Epithelial cell of proximal tubule (primary cell): ENCODE data around the gene PLXNA4. TPM values are rescaled to one million over a fixed set of nuclear protein-coding genes. Genes with fewer than 3 reads are reported as not detected.

Source experiments
- DNase-seq: peaks from one replicate; pipeline ENCODE4 v3.0.0-alpha.2; 2011; ENCODE audit warnings: low read depth
- H3K4me3 ChIP-seq: 2 replicates; pipeline ENCODE4 v1.5.1; 2011; ENCODE audit warnings: low read depth, mild to moderate bottlenecking, low read length
- total RNA-seq: library from RNA; depleted of rRNA; stranded (reverse); fragments of >200 nt; gene quantifications from 2 replicates; pipeline ENCODE4 v1.2.3, GENCODE V29; 2015
- TF ChIP-seq, protein P1 (sequence below): conservative IDR thresholded peaks from 2 replicates; pipeline ENCODE4 v1.5.1; 2012; ENCODE audit warnings: low read depth, mild to moderate bottlenecking, low read length

The PLXNA4 gene
- total RNA-seq, 1 donor from 2014 or later = not detected

DNA sequence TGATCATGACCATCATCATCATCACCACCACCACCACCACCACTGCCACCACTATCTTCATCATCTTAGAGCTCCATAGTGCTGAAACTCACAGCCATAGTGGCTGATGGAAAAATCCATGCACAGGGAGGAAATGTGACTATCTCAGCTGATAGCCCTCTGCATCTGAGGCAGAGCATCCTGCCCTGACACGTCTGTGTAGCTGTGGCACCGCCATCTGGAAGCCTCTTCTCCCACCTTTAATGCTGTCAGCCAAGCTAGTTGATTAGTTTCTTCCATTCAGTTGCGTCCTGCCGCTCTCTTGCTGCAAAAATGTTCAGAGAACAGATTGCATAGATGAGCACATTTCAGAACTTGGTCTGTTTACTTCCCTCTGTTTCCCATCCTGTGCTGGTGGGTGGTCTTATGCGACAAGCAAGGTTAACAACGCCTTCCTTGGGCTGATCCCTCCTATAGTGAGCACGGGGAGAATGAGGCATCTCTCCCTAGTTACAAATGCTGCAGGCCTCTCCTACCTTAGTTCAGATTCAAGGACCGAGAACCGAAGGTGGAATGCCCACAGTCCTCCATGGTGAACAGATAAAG lies 478.6 kb downstream of the PLXNA4 start:
- TF ChIP-seq, protein P1, sequence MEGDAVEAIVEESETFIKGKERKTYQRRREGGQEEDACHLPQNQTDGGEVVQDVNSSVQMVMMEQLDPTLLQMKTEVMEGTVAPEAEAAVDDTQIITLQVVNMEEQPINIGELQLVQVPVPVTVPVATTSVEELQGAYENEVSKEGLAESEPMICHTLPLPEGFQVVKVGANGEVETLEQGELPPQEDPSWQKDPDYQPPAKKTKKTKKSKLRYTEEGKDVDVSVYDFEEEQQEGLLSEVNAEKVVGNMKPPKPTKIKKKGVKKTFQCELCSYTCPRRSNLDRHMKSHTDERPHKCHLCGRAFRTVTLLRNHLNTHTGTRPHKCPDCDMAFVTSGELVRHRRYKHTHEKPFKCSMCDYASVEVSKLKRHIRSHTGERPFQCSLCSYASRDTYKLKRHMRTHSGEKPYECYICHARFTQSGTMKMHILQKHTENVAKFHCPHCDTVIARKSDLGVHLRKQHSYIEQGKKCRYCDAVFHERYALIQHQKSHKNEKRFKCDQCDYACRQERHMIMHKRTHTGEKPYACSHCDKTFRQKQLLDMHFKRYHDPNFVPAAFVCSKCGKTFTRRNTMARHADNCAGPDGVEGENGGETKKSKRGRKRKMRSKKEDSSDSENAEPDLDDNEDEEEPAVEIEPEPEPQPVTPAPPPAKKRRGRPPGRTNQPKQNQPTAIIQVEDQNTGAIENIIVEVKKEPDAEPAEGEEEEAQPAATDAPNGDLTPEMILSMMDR = no peak
- H3K4me3 ChIP-seq = no peak overlapping the region
- no peak for DNase-seq

DNA sequence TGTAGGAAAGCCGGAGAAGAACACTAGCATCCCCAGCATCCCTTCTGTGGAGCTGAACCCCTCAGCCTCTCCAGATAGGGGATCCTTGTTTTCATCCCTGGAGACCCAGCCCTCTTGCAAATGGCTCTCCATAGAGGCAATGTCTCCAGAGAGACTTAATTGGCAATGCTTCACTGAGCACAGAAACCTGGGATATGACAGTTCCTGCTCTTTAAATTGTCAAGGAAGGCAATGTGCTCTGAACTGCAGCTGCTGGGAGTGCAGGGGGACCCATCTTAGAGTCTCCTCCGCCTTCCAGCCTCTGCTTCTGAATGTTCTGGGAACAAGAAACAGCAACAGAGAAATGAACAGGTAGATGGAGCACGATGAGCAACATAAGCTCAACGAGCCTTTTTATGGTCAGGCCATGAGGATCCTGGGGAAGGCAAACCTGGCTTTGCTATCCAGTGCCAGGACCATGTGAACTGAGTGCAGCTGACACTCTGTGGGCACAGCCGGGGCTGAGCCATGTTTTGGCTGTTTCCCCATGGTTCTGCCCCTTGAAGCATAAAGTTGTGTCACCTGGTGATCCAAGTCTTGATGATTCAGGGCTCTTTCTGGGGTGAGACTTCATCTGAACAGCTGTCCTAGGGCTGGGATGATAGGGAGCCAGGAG lies 481.0 kb downstream of the PLXNA4 start:
- H3K4me3 ChIP-seq = no peak overlapping the region
- TF ChIP-seq, protein P1 = no peak
- no peak for DNase-seq

DNA sequence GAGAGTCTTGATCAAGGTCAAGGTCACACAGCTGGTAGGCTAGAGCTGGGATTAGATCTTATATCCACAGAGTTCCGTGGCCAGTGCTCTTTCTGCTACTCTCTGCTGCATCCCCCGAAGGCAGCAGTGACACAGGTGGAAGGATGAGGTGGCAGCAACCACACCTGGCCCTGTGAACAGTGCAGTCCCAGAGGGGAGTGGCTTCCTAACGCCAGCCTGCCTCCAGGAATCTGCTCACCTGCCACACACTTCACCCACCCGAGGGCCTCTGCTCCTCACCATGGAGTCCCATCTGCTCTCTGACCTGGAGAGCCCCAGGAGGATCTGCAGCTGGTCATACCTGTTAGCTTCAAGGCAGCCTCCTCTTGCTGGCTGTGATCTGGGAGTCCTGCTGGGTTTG lies 484.2 kb downstream of the PLXNA4 start:
- TF ChIP-seq, protein P1 = no peak
- no peak for DNase-seq
- H3K4me3 ChIP-seq = no peak overlapping the region

GRCh38 chr7:132091706-132092105 lies 484.6 kb downstream of the PLXNA4 start:
- TF ChIP-seq, protein P1 = no peak
- no peak for DNase-seq
- no peak overlapping the region for H3K4me3 ChIP-seq

DNA sequence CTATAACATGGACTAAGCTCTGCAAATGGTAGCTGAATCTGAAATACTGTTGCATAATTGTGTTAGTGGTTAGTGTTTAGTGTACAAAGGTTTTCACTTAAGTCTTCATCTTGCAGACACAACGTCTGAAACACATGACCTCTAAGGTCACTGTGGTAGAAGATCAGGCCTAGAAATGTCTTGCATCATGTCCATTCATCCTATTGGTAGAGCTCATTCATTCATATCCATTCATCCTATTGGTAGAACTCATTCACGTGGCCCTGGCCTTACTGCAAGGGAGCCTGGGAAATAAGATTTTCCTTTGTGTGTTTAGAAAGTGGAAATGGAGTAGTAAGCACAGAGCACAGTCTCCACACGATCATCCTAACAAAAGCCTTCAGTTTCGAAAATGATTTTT lies 485.8 kb downstream of the PLXNA4 start:
- no peak overlapping the region for H3K4me3 ChIP-seq
- DNase-seq = no peak

GRCh38 chr7:132089356-132089755 lies 486.9 kb downstream of the PLXNA4 start:
- DNase-seq = no peak
- TF ChIP-seq, protein P1 = no peak

More for the DNA sequence above, 485.8 kb downstream of the PLXNA4 start:
- TF ChIP-seq, protein P1 = no peak

DNA sequence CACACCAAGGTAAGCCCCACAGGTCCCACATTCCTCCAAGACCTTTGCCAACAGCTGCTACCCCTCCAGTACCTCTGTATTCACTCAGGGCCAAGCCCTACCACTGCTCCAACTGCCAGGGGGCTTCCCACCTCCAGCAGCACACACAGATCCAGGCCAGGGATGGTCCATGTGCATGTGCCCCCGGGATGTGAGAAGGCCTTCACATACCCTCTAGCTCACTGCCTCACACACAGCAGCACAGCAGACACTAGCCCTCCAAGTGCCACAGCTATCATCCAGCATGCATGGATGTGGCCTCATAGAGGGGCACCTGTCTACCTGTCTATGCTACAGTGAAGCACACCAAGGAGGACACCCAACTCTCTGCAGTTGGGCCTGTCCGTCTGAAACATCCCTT lies 488.8 kb downstream of the PLXNA4 start:
- DNase-seq = no peak
- TF ChIP-seq, protein P1 = no peak
- H3K4me3 ChIP-seq = no peak overlapping the region

More at GRCh38 chr7:132089356-132089755, 486.9 kb downstream of the PLXNA4 start:
- no peak overlapping the region for H3K4me3 ChIP-seq
